ENCODE data around the gene GPSM1.
A peak's percentile ranks its signal among the peaks of the same experiment; 100 is the strongest.

GRCh38 chr9:136343121-136343883 is 16.0 kb downstream of the GPSM1 start:
- TF ChIP-seq CTCF (IDR thresholded peaks at IDR 0.05) (peak; percentile 0), EZH2 (IDR thresholded peaks at IDR 0.05) (no peak), EZH2phosphoT487 (IDR thresholded peaks at IDR 0.05) (no peak)
